Prostate gland (tissue), 2 donors: ENCODE measurements around the gene CHI3L2. TPM values are rescaled to one million over a fixed set of nuclear protein-coding genes. Genes with fewer than 3 reads are reported as not detected.

Experiments used
- DNase-seq: peaks from one replicate; pipeline ENCODE4 v3.0.0-alpha.2; 2019; ENCODE audit warnings: low spot score
- H3K27ac ChIP-seq, 2 donors: fragments of 200-600 bp; sonication (generic); 2 replicates each; pipeline ENCODE4 v1.5.1; 2017 to 2019
- H3K27me3 ChIP-seq: fragments of 200-600 bp; sonication (generic); replicated peaks from 2 replicates; pipeline ENCODE4 v1.5.1; 2019; ENCODE audit not compliant: insufficient read depth
- H3K36me3 ChIP-seq, 2 donors: fragments of 200-600 bp; sonication (generic); 1 replicate in 1 of 2; 2 replicates in 1 of 2; pipeline versions ENCODE4 v1.5.1 to v1.8.1; 2017 to 2019
- H3K4me1 ChIP-seq: fragments of 200-600 bp; sonication (generic); replicated peaks from 2 replicates; pipeline ENCODE4 v1.5.1; 2019
- H3K4me3 ChIP-seq, 2 donors: fragments of 200-600 bp; sonication (generic); 2 replicates each; pipeline ENCODE4 v1.5.1; 2017 to 2019
- H3K9me3 ChIP-seq: fragments of 200-600 bp; sonication (generic); 2 replicates; pipeline ENCODE4 v1.5.1; 2017
- POLR2A ChIP-seq: fragments of 450-650 bp; IDR thresholded peaks from one replicate; pipeline ENCODE4 v1.6.1; 2016; ENCODE audit warnings: antibody characterized with exemption, mild to moderate bottlenecking
- POLR2AphosphoS5 ChIP-seq: sonication (generic); formaldehyde crosslinking; IDR thresholded peaks from one replicate; pipeline ENCODE4 v1.6.1; 2017; ENCODE audit warnings: antibody characterized with exemption
- WGBS: methylation state at CpG from one replicate; pipeline ENCODE4 v1.1.5; 2018; 5-methylcytosine and 5-hydroxymethylcytosine counted together
- intact Hi-C: fragments of 100-400 bp; cut with DNase I; formaldehyde crosslinking; loops from one replicate; pipeline ENCODE4 v1.14.2; 2022
- total RNA-seq, 2 donors: library from RNA; depleted of rRNA; stranded (reverse); fragments of >200 nt; gene quantifications; one replicate each; pipeline ENCODE4 v1.1.0, GENCODE V29; 2016
- TF ChIP-seq, protein P1 (sequence below), 4 experiments: fragments of 200-600 bp in 2 of 4; fragments of 450-650 bp in 2 of 4; sonication (generic) in 2 of 4; IDR thresholded peaks; 1 replicate in 3 of 4; 2 replicates in 1 of 4; pipeline ENCODE4 v1.5.1; 2016 to 2019; ENCODE audit warnings: antibody characterized with exemption in 4 of 4, mild to moderate bottlenecking in 2 of 4, moderate library complexity in 2 of 4

Gene CHI3L2
- total RNA-seq, 2 donors from 2014 or later, result 0.82 to 10.6 TPM

GRCh38 chr1:111193712-111194480 lies 33.6 kb upstream of the CHI3L2 start:
- Histone ChIP-seq H3K4me3 (no peak overlapping the region), H3K27me3 (no peaks in the 10 kb centered on the region), H3K36me3 (no peaks in the 10 kb centered on the region), H3K27ac (no peak overlapping the region), H3K9me3 (no peaks in the 10 kb centered on the region), H3K4me1 (no peaks in the 10 kb centered on the region)
- DNase-seq, result no peak
- 93% methylated on average over 3 of the region's 3 CpGs for WGBS
- TF ChIP-seq POLR2A, result no peak
- TF ChIP-seq, protein P1, sequence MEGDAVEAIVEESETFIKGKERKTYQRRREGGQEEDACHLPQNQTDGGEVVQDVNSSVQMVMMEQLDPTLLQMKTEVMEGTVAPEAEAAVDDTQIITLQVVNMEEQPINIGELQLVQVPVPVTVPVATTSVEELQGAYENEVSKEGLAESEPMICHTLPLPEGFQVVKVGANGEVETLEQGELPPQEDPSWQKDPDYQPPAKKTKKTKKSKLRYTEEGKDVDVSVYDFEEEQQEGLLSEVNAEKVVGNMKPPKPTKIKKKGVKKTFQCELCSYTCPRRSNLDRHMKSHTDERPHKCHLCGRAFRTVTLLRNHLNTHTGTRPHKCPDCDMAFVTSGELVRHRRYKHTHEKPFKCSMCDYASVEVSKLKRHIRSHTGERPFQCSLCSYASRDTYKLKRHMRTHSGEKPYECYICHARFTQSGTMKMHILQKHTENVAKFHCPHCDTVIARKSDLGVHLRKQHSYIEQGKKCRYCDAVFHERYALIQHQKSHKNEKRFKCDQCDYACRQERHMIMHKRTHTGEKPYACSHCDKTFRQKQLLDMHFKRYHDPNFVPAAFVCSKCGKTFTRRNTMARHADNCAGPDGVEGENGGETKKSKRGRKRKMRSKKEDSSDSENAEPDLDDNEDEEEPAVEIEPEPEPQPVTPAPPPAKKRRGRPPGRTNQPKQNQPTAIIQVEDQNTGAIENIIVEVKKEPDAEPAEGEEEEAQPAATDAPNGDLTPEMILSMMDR (IDR thresholded peaks at IDR 0.05), result no peak
- no peak for TF ChIP-seq POLR2AphosphoS5
- intact Hi-C loops, result no loop called here

DNA sequence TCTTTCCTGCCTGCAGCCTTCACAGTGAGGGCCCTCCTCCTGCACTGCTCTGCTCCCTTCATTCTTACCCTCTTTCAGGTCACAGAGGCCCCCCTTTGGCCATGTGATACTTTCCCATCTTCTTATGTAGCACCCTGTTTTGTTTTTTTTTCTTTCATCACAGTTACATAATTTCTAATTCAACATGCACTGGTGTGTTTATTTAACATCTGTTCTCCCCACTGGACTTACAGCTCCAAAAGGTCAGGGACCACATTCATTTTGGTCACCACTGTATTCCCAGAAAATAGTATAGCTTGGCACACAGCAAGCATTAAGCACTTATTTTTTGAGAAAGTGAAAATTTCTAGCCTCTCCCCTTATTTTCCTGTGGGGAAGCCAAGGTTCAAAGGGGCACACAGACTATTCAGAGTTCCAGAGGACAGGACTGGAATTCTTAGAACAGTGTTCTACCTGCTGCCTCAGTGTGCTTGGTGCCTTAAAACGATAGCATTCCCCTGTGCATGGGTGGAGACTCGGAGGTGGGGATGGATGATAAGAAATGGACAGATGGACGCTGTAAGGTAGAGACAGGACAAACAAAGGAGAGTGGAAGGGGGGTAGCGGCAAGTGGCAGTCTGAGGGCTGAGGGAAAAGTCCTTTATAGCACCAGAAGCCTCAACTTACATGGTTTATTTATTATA lies 32.4 kb upstream of the CHI3L2 start:
- Histone ChIP-seq H3K27me3 (no peaks in the 10 kb centered on the region), H3K36me3 (no peaks in the 10 kb centered on the region), H3K9me3 (no peaks in the 10 kb centered on the region), H3K4me1 (no peaks in the 10 kb centered on the region), H3K4me3 (no peak overlapping the region), H3K27ac (no peak overlapping the region)
- 87% methylated on average over 4 of the region's 4 CpGs for WGBS
- intact Hi-C loops, result no loop called here
- no peak for DNase-seq
- no peak for TF ChIP-seq POLR2A
- TF ChIP-seq, protein P1 (IDR thresholded peaks at IDR 0.05), result no peak
- TF ChIP-seq POLR2AphosphoS5, result no peak

DNA sequence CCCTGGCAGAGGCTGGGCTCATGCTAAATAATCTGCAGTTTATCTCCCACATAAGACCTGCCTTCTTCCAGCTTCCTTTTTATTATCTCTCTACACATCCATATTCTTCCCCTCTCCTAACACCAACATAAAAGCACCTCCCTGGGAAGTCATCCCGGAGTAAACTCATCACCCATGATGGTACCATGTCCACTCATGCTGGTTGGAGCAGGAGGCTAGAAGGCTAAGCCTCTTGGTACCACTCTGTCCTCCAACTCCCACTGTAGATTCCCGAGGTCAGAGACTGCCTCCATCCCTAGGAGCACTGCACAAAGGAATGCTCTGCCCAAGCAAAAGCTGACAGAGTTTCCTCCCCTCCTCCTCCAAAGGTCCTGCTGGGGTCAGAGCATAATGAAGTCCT lies 31.3 kb upstream of the CHI3L2 start:
- intact Hi-C loops, result no loop called here
- 95% methylated on average over 2 of the region's 2 CpGs for WGBS
- Histone ChIP-seq H3K27me3 (no peaks in the 10 kb centered on the region), H3K4me1 (no peaks in the 10 kb centered on the region), H3K27ac (no peak overlapping the region), H3K4me3 (no peak overlapping the region), H3K9me3 (no peaks in the 10 kb centered on the region), H3K36me3 (no peaks in the 10 kb centered on the region)
- TF ChIP-seq POLR2A (no peak), POLR2AphosphoS5 (no peak)
- TF ChIP-seq, protein P1 (IDR thresholded peaks at IDR 0.05), result no peak
- no peak for DNase-seq

DNA sequence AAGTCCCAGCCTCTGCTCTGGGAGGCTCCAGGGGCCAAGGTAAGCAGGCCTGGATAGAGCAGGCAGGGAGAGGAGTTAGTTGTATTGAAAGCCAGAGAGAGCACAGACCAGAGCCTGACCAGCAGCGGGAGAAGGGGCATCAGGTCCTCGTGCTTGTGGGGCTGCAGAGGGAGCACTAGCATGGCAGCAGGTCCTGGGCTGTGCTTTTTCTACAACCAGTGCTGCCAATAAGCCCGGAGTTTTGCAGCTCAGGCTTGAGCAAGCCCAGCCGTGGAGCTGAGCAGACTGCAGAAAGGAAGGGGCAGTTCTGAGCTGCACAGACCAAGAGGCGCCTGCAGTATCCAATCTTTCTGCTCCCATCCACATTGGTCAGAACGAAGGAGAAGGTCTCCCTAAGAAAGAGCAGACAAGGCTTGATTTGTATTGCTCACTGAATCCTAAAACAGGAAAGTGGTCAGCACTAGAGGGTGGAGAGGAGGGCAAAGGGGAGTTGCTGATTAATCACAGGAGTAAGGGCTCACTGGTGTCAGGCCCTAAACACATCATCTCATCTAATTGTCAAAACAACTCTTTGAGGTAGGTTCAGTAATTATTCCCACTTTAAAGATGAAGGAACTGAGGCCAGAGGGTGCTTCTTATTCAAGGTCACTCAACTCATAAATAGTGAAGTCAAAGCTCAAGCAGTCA lies 29.8 kb upstream of the CHI3L2 start:
- no peak overlapping the region for H3K4me3 ChIP-seq

More for the DNA sequence above, 29.8 kb upstream of the CHI3L2 start:
- no peak for DNase-seq
- Histone ChIP-seq H3K9me3 (no peaks in the 10 kb centered on the region), H3K36me3 (no peaks in the 10 kb centered on the region), H3K27me3 (no peaks in the 10 kb centered on the region), H3K4me1 (peaks cover 7% of the 10 kb centered on the region), H3K27ac (no peak overlapping the region)
- intact Hi-C loops, result no loop called here
- no peak for TF ChIP-seq POLR2AphosphoS5
- TF ChIP-seq, protein P1 (IDR thresholded peaks at IDR 0.05), result peak in 1 of 4 experiments; percentile 11
- TF ChIP-seq POLR2A, result no peak
- 59% methylated on average over 5 of the region's 6 CpGs for WGBS
